Fibroblast of lung (primary cell): ENCODE data around the gene GPR61. TPM values are rescaled to one million over a fixed set of nuclear protein-coding genes. Genes with fewer than 3 reads are reported as not detected.

ENCODE experiments used
- DNase-seq, 2 donors: peaks; one replicate each; pipeline versions ENCODE4 v3.0.0 to v3.0.0-alpha.2; 2010; ENCODE audit warnings: low read depth in 2 of 2
- H2AFZ ChIP-seq: 2 replicates; pipeline ENCODE4 v1.5.1; 2012; ENCODE audit warnings: low read length, control low read depth, inconsistent platforms
- H3K27ac ChIP-seq: 2 replicates; pipeline ENCODE4 v1.5.1; 2011; ENCODE audit warnings: low read length, control low read depth; ENCODE audit not compliant: insufficient read depth
- H3K27me3 ChIP-seq: 2 replicates; pipeline ENCODE4 v1.5.1; 2011; ENCODE audit warnings: mild to moderate bottlenecking, low read length; ENCODE audit not compliant: control insufficient read depth, insufficient read depth
- H3K36me3 ChIP-seq: 2 replicates; pipeline ENCODE4 v1.5.1; 2011; ENCODE audit warnings: low read length; ENCODE audit not compliant: control insufficient read depth, insufficient read depth
- H3K4me1 ChIP-seq: 2 replicates; pipeline ENCODE4 v1.5.1; 2011; ENCODE audit warnings: low read length; ENCODE audit not compliant: control insufficient read depth, insufficient read depth; ENCODE audit errors: extremely low read depth
- H3K4me2 ChIP-seq: 2 replicates; pipeline ENCODE4 v1.5.1; 2011; ENCODE audit warnings: low read length, control low read depth; ENCODE audit not compliant: insufficient read depth; ENCODE audit errors: extremely low read depth
- H3K4me3 ChIP-seq, 4 experiments: fragments of 200-600 bp in 1 of 4; sonication (generic) in 1 of 4; replicated peaks in 1 of 4; 2 replicates each; pipeline ENCODE4 v1.5.1; 2011 to 2016; ENCODE audit warnings: low read length in 4 of 4, low read depth in 3 of 4, mild to moderate bottlenecking in 3 of 4, control low read depth in 2 of 4, inconsistent platforms in 1 of 4, mixed read lengths in 1 of 4; ENCODE audit not compliant: insufficient read depth in 1 of 4; ENCODE audit errors: control extremely low read depth in 1 of 4
- H3K79me2 ChIP-seq: 2 replicates; pipeline ENCODE4 v1.5.1; 2012; ENCODE audit warnings: mild to moderate bottlenecking, low read length, inconsistent platforms; ENCODE audit not compliant: control insufficient read depth, insufficient read depth
- H3K9ac ChIP-seq: 2 replicates; pipeline ENCODE4 v1.5.1; 2011; ENCODE audit warnings: mild to moderate bottlenecking, low read length, control low read depth; ENCODE audit not compliant: insufficient read depth
- H3K9me3 ChIP-seq: 2 replicates; pipeline ENCODE4 v1.5.1; 2012; ENCODE audit warnings: low read depth, low read length; ENCODE audit not compliant: control insufficient read depth, insufficient read depth
- H4K20me1 ChIP-seq: 2 replicates; pipeline ENCODE4 v1.5.1; 2011; ENCODE audit warnings: low read length; ENCODE audit not compliant: control insufficient read depth, insufficient read depth; ENCODE audit errors: extremely low read depth
- CTCF ChIP-seq, 2 donors: IDR thresholded peaks in 1 of 2; conservative IDR thresholded peaks in 1 of 2; 1 replicate in 1 of 2; 2 replicates in 1 of 2; pipeline ENCODE4 v1.5.1; 2011 to 2012; ENCODE audit warnings: low read length in 2 of 2, control low read depth in 1 of 2, inconsistent platforms in 1 of 2, low read depth in 1 of 2, mild to moderate bottlenecking in 1 of 2
- EZH2 ChIP-seq: IDR thresholded peaks from 2 replicates; pipeline ENCODE4 v1.5.1; 2012; ENCODE audit warnings: low read length, control low read depth, mild to moderate bottlenecking; ENCODE audit errors: missing control alignments
- polyA plus RNA-seq, 2 donors: library from polyadenylated mRNA; depleted of rRNA in 1 of 2; stranded (reverse) in 1 of 2; unstranded in 1 of 2; fragments of >200 nt; gene quantifications; 2 replicates each; pipeline ENCODE4 v1.2.1, GENCODE V29; 2011 to 2012; ENCODE audit warnings: missing spikeins in 1 of 2
- total RNA-seq: library from RNA; depleted of rRNA; stranded (reverse); fragments of >200 nt; gene quantifications from 2 replicates; pipeline ENCODE4 v1.2.1, GENCODE V29; 2014

GPR61 gene
- total and polyA plus RNA-seq, 2 donors (not counting 1 experiment from before 2014, with no cell fraction given), result 0.01 TPM; not detected in 1

GRCh38 chr1:109493805-109494539 is 45.7 kb upstream of the GPR61 start, which contains the start of gene CYB561D1:
Gene CYB561D1, plus strand, starts transcription at chr1:109494094. Its CDS starts 46 bp downstream, at chr1:109494140.
- Histone ChIP-seq H3K27ac (peak within 1 kb of the TSS; percentile 55), H4K20me1 (no peaks in the 10 kb centered on the region)
- peak; percentile 77 to 78 for DNase-seq

DNA sequence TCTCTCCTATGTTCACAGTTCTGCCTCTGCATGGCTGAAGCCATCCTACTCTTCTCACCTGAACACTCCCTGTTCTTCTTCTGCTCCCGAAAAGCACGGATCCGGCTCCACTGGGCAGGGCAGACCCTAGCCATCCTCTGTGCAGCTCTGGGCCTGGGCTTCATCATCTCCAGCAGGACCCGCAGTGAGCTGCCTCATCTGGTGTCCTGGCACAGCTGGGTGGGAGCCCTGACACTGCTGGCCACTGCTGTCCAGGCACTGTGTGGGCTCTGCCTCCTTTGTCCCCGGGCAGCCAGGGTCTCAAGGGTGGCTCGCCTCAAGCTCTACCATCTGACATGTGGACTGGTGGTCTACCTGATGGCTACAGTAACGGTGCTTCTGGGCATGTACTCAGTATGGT is 43.9 kb upstream of the GPR61 start:
- H3K9ac ChIP-seq, result no peak overlapping the region
- no peak for TF ChIP-seq CTCF (conservative IDR thresholded peaks at IDR 0.05 in 1 of 2, IDR thresholded peaks at IDR 0.05 in 1 of 2; ENCODE audit: low read depth in 1 of 2, low read length in 2 of 2)
- no peak for TF ChIP-seq EZH2
- no peak overlapping the region for H3K4me2 ChIP-seq
- H3K79me2 ChIP-seq, result no peaks in the 10 kb centered on the region
- H3K4me1 ChIP-seq, result peaks cover 6% of the 10 kb centered on the region
- no peak overlapping the region for H2AFZ ChIP-seq
- no peak overlapping the region for H3K4me3 ChIP-seq
- H4K20me1 ChIP-seq, result no peaks in the 10 kb centered on the region
- no peak overlapping the region for H3K27ac ChIP-seq
- H3K36me3 ChIP-seq, result peaks cover 9% of the 10 kb centered on the region
- H3K9me3 ChIP-seq, result no peaks in the 10 kb centered on the region
- no peaks in the 10 kb centered on the region for H3K27me3 ChIP-seq
- no peak for DNase-seq

More at GRCh38 chr1:109493805-109494539, 45.7 kb upstream of the GPR61 start, which contains the start of gene CYB561D1:
- peaks cover 3% of the 10 kb centered on the region for H3K4me1 ChIP-seq
- H3K27me3 ChIP-seq, result no peaks in the 10 kb centered on the region
- no peaks in the 10 kb centered on the region for H3K79me2 ChIP-seq
- H3K36me3 ChIP-seq, result peaks cover 11% of the 10 kb centered on the region
- H3K4me2 ChIP-seq, result peak within 1 kb of the TSS; percentile 91
- H3K9me3 ChIP-seq, result no peaks in the 10 kb centered on the region
- H3K4me3 ChIP-seq, result peak within 1 kb of the TSS; percentile 85 to 97 (median 96)
- no peak for TF ChIP-seq EZH2
- TF ChIP-seq CTCF (conservative IDR thresholded peaks at IDR 0.05 in 1 of 2, IDR thresholded peaks at IDR 0.05 in 1 of 2; ENCODE audit: low read depth in 1 of 2, low read length in 2 of 2), result peak; percentile 71 to 85
- peak within 1 kb of the TSS; percentile 98 for H2AFZ ChIP-seq
- H3K9ac ChIP-seq, result peak within 1 kb of the TSS; percentile 69

DNA sequence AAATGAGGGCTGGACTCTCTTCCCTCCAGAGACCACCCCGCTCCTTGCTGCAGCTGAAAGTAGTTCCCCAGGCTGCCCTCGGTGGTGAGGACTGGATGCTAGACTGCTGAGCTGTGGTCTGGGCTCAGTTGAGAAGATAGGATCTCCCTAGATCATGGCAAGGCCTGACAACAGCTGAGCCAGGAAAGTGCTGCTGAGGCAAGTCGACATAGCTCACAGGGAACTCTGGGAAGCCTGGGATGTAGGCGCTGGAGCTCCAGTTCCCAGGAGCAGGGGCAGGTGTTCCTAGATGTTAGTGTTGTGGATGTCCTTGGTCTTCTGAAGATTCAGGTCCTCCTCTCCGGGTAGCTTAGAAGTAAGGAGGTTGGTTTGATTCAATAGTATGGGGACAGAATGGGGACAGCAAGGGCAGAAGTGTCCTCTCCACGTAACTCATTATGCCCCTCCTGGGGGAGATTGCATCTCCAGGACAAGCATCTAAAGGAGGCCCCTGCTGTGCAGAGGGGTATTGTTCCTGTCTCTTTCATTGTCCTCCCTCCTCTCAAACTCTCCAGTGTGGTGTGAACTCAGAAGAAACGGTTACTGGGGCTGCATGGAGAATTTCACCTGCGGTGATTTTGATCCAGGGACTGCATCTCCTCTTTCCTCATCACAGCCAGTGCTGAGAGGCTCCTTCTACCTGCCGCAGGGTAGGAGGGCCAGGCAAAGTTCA is 42.1 kb upstream of the GPR61 start:
- Histone ChIP-seq H3K36me3 (peaks cover 5% of the 10 kb centered on the region), H2AFZ (no peak overlapping the region), H3K4me1 (peaks cover 8% of the 10 kb centered on the region), H3K79me2 (no peaks in the 10 kb centered on the region), H3K9ac (no peak overlapping the region), H3K27ac (no peak overlapping the region), H3K27me3 (no peaks in the 10 kb centered on the region), H3K4me3 (no peak overlapping the region), H4K20me1 (no peaks in the 10 kb centered on the region), H3K4me2 (no peak overlapping the region), H3K9me3 (no peaks in the 10 kb centered on the region)
- no peak for DNase-seq
- no peak for TF ChIP-seq CTCF (conservative IDR thresholded peaks at IDR 0.05 in 1 of 2, IDR thresholded peaks at IDR 0.05 in 1 of 2; ENCODE audit: low read depth in 1 of 2, low read length in 2 of 2)
- no peak for TF ChIP-seq EZH2
